A549 (cell line): Measurements from ENCODE around the gene RBP3.

Experiments used
- BCL3 ChIP-seq: fragments of >200 bp; sonication (Bioruptor Twin); formaldehyde crosslinking; IDR thresholded peaks from 3 replicates; pipeline ENCODE4 v1.6.1; 2016
- CBX8 ChIP-seq: fragments of 200-600 bp; sonication (generic); IDR thresholded peaks from 2 replicates; pipeline ENCODE4 v1.6.1; 2016
- MAFK ChIP-seq: fragments of 450-650 bp; IDR thresholded peaks from 2 replicates; pipeline ENCODE4 v1.6.1; 2014; ENCODE audit not compliant: partially characterized antibody
- MAZ ChIP-seq: fragments of 150-350 bp; IDR thresholded peaks from 2 replicates; pipeline ENCODE4 v1.6.1; 2014; ENCODE audit warnings: antibody characterized with exemption, low read depth, low read length, borderline replicate concordance
- PHF8 ChIP-seq: fragments of 200-600 bp; sonication (generic); IDR thresholded peaks from 2 replicates; pipeline ENCODE4 v1.6.1; 2016; ENCODE audit warnings: low read depth, mild to moderate bottlenecking, antibody characterized with exemption, moderate library complexity, borderline replicate concordance
- POLR2A ChIP-seq: IDR thresholded peaks from 2 replicates; pipeline ENCODE4 v1.6.1; 2012; ENCODE audit warnings: mild to moderate bottlenecking, low read length
- RAD21 ChIP-seq, 2 experiments: fragments of >200 bp in 1 of 2; sonication (Bioruptor Twin) in 1 of 2; formaldehyde crosslinking in 1 of 2; IDR thresholded peaks in 1 of 2; conservative IDR thresholded peaks in 1 of 2; 2 replicates in 1 of 2; 3 replicates in 1 of 2; pipeline ENCODE4 v1.6.1; 2012 to 2018; ENCODE audit warnings: inconsistent platforms in 1 of 2
- RFX5 ChIP-seq: fragments of 450-650 bp; IDR thresholded peaks from 2 replicates; pipeline ENCODE4 v1.7.1; 2014; ENCODE audit warnings: antibody characterized with exemption, mild to moderate bottlenecking, moderate library complexity
- SMC3 ChIP-seq: fragments of >200 bp; sonication (Bioruptor Twin); formaldehyde crosslinking; IDR thresholded peaks from 3 replicates; pipeline ENCODE4 v1.6.1; 2018; ENCODE audit warnings: inconsistent platforms
- TF ChIP-seq, protein P1 (sequence below): fragments of >200 bp; sonication (Bioruptor Twin); formaldehyde crosslinking; IDR thresholded peaks from 3 replicates; pipeline ENCODE4 v1.5.1; 2016
- TF ChIP-seq, protein P2 (sequence below): fragments of 250-450 bp; sonication (Bioruptor Pico); IDR thresholded peaks from 2 replicates; pipeline ENCODE4 v1.5.0; 2021; ENCODE audit warnings: mild to moderate bottlenecking, moderate library complexity, borderline replicate concordance

DNA sequence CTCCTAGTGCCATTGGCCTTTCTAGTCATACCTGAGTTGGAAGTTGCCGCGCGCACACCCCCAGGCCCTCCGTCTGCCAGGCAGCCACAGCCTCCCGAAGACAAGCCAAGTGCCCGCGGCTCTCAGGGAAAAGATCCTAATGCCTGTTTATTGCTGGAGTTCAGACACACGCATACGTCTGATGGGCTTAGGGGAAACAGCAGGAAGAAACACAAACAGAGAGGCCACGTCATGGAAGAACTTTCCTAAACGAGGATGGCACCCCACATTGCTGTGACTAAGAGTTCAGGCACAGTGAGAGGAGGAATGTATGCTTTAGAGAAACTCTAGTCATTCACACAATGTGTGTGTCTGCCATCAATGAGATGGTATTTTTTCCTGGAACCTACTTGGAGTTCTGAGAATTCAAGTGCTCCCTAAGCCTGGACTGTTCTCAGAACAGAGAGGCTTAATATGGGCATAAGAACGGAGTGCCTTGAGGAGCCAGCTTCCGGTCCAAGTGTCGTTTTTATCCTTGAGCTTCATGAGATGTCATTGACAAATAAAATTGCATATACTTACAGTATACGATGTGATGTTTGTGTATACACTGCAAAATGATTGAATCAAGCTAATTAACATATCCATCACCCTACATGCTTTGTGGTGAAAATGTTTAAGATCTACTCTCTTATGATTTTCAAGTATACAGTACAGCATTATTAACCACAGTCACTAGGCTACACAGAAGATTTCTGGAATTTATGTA is 11.6 kb upstream of the RBP3 start:
- TF ChIP-seq, protein P1, sequence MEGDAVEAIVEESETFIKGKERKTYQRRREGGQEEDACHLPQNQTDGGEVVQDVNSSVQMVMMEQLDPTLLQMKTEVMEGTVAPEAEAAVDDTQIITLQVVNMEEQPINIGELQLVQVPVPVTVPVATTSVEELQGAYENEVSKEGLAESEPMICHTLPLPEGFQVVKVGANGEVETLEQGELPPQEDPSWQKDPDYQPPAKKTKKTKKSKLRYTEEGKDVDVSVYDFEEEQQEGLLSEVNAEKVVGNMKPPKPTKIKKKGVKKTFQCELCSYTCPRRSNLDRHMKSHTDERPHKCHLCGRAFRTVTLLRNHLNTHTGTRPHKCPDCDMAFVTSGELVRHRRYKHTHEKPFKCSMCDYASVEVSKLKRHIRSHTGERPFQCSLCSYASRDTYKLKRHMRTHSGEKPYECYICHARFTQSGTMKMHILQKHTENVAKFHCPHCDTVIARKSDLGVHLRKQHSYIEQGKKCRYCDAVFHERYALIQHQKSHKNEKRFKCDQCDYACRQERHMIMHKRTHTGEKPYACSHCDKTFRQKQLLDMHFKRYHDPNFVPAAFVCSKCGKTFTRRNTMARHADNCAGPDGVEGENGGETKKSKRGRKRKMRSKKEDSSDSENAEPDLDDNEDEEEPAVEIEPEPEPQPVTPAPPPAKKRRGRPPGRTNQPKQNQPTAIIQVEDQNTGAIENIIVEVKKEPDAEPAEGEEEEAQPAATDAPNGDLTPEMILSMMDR = no peak
- TF ChIP-seq POLR2A = no peak
- TF ChIP-seq BCL3 = no peak
- no peak for TF ChIP-seq PHF8
- TF ChIP-seq RAD21 (conservative IDR thresholded peaks at IDR 0.05 in 1 of 2, IDR thresholded peaks at IDR 0.05 in 1 of 2) = no peak
- no peak for TF ChIP-seq MAFK
- no peak for TF ChIP-seq MAZ
- TF ChIP-seq CBX8 = no peak
- TF ChIP-seq, protein P2, sequence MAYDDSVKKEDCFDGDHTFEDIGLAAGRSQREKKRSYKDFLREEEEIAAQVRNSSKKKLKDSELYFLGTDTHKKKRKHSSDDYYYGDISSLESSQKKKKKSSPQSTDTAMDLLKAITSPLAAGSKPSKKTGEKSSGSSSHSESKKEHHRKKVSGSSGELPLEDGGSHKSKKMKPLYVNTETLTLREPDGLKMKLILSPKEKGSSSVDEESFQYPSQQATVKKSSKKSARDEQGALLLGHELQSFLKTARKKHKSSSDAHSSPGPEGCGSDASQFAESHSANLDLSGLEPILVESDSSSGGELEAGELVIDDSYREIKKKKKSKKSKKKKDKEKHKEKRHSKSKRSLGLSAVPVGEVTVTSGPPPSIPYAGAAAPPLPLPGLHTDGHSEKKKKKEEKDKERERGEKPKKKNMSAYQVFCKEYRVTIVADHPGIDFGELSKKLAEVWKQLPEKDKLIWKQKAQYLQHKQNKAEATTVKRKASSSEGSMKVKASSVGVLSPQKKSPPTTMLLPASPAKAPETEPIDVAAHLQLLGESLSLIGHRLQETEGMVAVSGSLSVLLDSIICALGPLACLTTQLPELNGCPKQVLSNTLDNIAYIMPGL (CRISPR knock-in tag) = no peak
- TF ChIP-seq SMC3 = no peak
- TF ChIP-seq RFX5 = no peak
